ENCODE results near the gene NAXD.
A peak's percentile ranks its signal among the peaks of the same experiment; 100 is the strongest.

Gene NAXD

GRCh38 chr13:110677731-110678545, 62.6 kb downstream of the NAXD start:
- Histone ChIP-seq H3K36me3 (ENCODE audit: control insufficient read depth, insufficient read depth, low read length) (peaks cover 26% of the 10 kb centered on the region), H3K4me3 (ENCODE audit: low read length) (no peak overlapping the region), H3K27me3 (ENCODE audit: control insufficient read depth, insufficient read depth, low read length) (no peaks in the 10 kb centered on the region), H3K27ac (ENCODE audit: low read length) (no peak overlapping the region), H3K4me1 (ENCODE audit: control insufficient read depth, insufficient read depth, low read length) (no peaks in the 10 kb centered on the region), H3K9me3 (ENCODE audit: control insufficient read depth, insufficient read depth, low read length) (no peaks in the 10 kb centered on the region)
- WGBS (ENCODE audit: insufficient coverage, insufficient read length), result no CpG with 5 or more reads among the region's 28 CpGs
- no peak for DNase-seq (ENCODE audit: low read depth, low spot score)

- H3K27me3 ChIP-seq (ENCODE audit: control insufficient read depth, insufficient read depth, low read length), result no peaks in the 10 kb centered on the region
- no CpG with 5 or more reads among the region's 7 CpGs for WGBS (ENCODE audit: insufficient coverage, insufficient read length)
- H3K4me3 ChIP-seq (ENCODE audit: low read length), result no peak overlapping the region
- DNase-seq (ENCODE audit: low read depth, low spot score), result peak; percentile 20
- H3K27ac ChIP-seq (ENCODE audit: low read length), result no peak overlapping the region
- H3K9me3 ChIP-seq (ENCODE audit: control insufficient read depth, insufficient read depth, low read length), result no peaks in the 10 kb centered on the region
- H3K4me1 ChIP-seq (ENCODE audit: control insufficient read depth, insufficient read depth, low read length), result no peaks in the 10 kb centered on the region
- peaks cover 23% of the 10 kb centered on the region for H3K36me3 ChIP-seq (ENCODE audit: control insufficient read depth, insufficient read depth, low read length)
Measured at GRCh38 chr13:110680852-110681251, 65.5 kb downstream of the NAXD start.

- Histone ChIP-seq H3K4me3 (ENCODE audit: low read length) (no peak overlapping the region), H3K36me3 (ENCODE audit: control insufficient read depth, insufficient read depth, low read length) (peaks cover 14% of the 10 kb centered on the region; the same call in 1 of the 2 replicates), H3K4me1 (ENCODE audit: control insufficient read depth, insufficient read depth, low read length) (no peaks in the 10 kb centered on the region), H3K27ac (ENCODE audit: low read length) (no peak overlapping the region), H3K9me3 (ENCODE audit: control insufficient read depth, insufficient read depth, low read length) (no peaks in the 10 kb centered on the region), H3K27me3 (ENCODE audit: control insufficient read depth, insufficient read depth, low read length) (no peaks in the 10 kb centered on the region)
- no CpG with 5 or more reads among the region's 15 CpGs for WGBS (ENCODE audit: insufficient coverage, insufficient read length)
- no peak for DNase-seq (ENCODE audit: low read depth, low spot score)
Measured at GRCh38 chr13:110681868-110682550, 66.7 kb downstream of the NAXD start.

- no peak overlapping the region for H3K27ac ChIP-seq (ENCODE audit: low read length)
- H3K27me3 ChIP-seq (ENCODE audit: control insufficient read depth, insufficient read depth, low read length), result no peaks in the 10 kb centered on the region
- no peaks in the 10 kb centered on the region for H3K4me1 ChIP-seq (ENCODE audit: control insufficient read depth, insufficient read depth, low read length)
- no peak for DNase-seq (ENCODE audit: low read depth, low spot score)
- H3K36me3 ChIP-seq (ENCODE audit: control insufficient read depth, insufficient read depth, low read length), result peaks cover 16% of the 10 kb centered on the region; the same call in 1 of the 2 replicates
- 100% methylated on average over 1 of the region's 12 CpGs for WGBS (ENCODE audit: insufficient coverage, insufficient read length)
- H3K4me3 ChIP-seq (ENCODE audit: low read length), result no peak overlapping the region
- no peaks in the 10 kb centered on the region for H3K9me3 ChIP-seq (ENCODE audit: control insufficient read depth, insufficient read depth, low read length)
Measured at GRCh38 chr13:110682746-110683145, 67.4 kb downstream of the NAXD start.

GRCh38 chr13:110683203-110683883, 68.0 kb downstream of the NAXD start:
- Histone ChIP-seq H3K27me3 (ENCODE audit: control insufficient read depth, insufficient read depth, low read length) (no peaks in the 10 kb centered on the region), H3K27ac (ENCODE audit: low read length) (no peak overlapping the region), H3K9me3 (ENCODE audit: control insufficient read depth, insufficient read depth, low read length) (no peaks in the 10 kb centered on the region), H3K4me3 (ENCODE audit: low read length) (no peak overlapping the region), H3K36me3 (ENCODE audit: control insufficient read depth, insufficient read depth, low read length) (peaks cover 16% of the 10 kb centered on the region; the same call in 1 of the 2 replicates), H3K4me1 (ENCODE audit: control insufficient read depth, insufficient read depth, low read length) (no peaks in the 10 kb centered on the region)
- no peak for DNase-seq (ENCODE audit: low read depth, low spot score)
- no CpG with 5 or more reads among the region's 5 CpGs for WGBS (ENCODE audit: insufficient coverage, insufficient read length)

- Histone ChIP-seq H3K36me3 (ENCODE audit: control insufficient read depth, insufficient read depth, low read length) (peaks cover 14% of the 10 kb centered on the region; the same call in 1 of the 2 replicates), H3K4me1 (ENCODE audit: control insufficient read depth, insufficient read depth, low read length) (no peaks in the 10 kb centered on the region), H3K27me3 (ENCODE audit: control insufficient read depth, insufficient read depth, low read length) (no peaks in the 10 kb centered on the region), H3K4me3 (ENCODE audit: low read length) (no peak overlapping the region), H3K27ac (ENCODE audit: low read length) (no peak overlapping the region), H3K9me3 (ENCODE audit: control insufficient read depth, insufficient read depth, low read length) (no peaks in the 10 kb centered on the region)
- no peak for DNase-seq (ENCODE audit: low read depth, low spot score)
- no CpG with 5 or more reads among the region's 5 CpGs for WGBS (ENCODE audit: insufficient coverage, insufficient read length)
Measured at GRCh38 chr13:110683921-110684320, 68.6 kb downstream of the NAXD start.

- no peaks in the 10 kb centered on the region for H3K4me1 ChIP-seq (ENCODE audit: control insufficient read depth, insufficient read depth, low read length)
- no peak overlapping the region for H3K27ac ChIP-seq (ENCODE audit: low read length)
- WGBS (ENCODE audit: insufficient coverage, insufficient read length), result no CpG with 5 or more reads among the region's 8 CpGs
- H3K4me3 ChIP-seq (ENCODE audit: low read length), result no peak overlapping the region
- no peaks in the 10 kb centered on the region for H3K9me3 ChIP-seq (ENCODE audit: control insufficient read depth, insufficient read depth, low read length)
- DNase-seq (ENCODE audit: low read depth, low spot score), result no peak
- H3K36me3 ChIP-seq (ENCODE audit: control insufficient read depth, insufficient read depth, low read length), result peaks cover 12% of the 10 kb centered on the region; the same call in 1 of the 2 replicates
- no peaks in the 10 kb centered on the region for H3K27me3 ChIP-seq (ENCODE audit: control insufficient read depth, insufficient read depth, low read length)
Measured at GRCh38 chr13:110684388-110685056, 69.2 kb downstream of the NAXD start.

- DNase-seq (ENCODE audit: low read depth, low spot score), result no peak
- Histone ChIP-seq H3K27me3 (ENCODE audit: control insufficient read depth, insufficient read depth, low read length) (no peaks in the 10 kb centered on the region), H3K9me3 (ENCODE audit: control insufficient read depth, insufficient read depth, low read length) (no peaks in the 10 kb centered on the region), H3K27ac (ENCODE audit: low read length) (no peak overlapping the region), H3K4me1 (ENCODE audit: control insufficient read depth, insufficient read depth, low read length) (no peaks in the 10 kb centered on the region), H3K36me3 (ENCODE audit: control insufficient read depth, insufficient read depth, low read length) (peaks cover 12% of the 10 kb centered on the region; the same call in 1 of the 2 replicates), H3K4me3 (ENCODE audit: low read length) (no peak overlapping the region)
- WGBS (ENCODE audit: insufficient coverage, insufficient read length), result no CpG with 5 or more reads among the region's 11 CpGs
Measured at GRCh38 chr13:110685305-110686020, 70.1 kb downstream of the NAXD start.

- no peaks in the 10 kb centered on the region for H3K4me1 ChIP-seq (ENCODE audit: control insufficient read depth, insufficient read depth, low read length)
- DNase-seq (ENCODE audit: low read depth, low spot score), result no peak
- no peaks in the 10 kb centered on the region for H3K9me3 ChIP-seq (ENCODE audit: control insufficient read depth, insufficient read depth, low read length)
- H3K27ac ChIP-seq (ENCODE audit: low read length), result no peak overlapping the region
- no CpG with 5 or more reads among the region's 16 CpGs for WGBS (ENCODE audit: insufficient coverage, insufficient read length)
- peaks cover 4% of the 10 kb centered on the region; the same call in 1 of the 2 replicates for H3K36me3 ChIP-seq (ENCODE audit: control insufficient read depth, insufficient read depth, low read length)
- H3K4me3 ChIP-seq (ENCODE audit: low read length), result no peak overlapping the region
- no peaks in the 10 kb centered on the region for H3K27me3 ChIP-seq (ENCODE audit: control insufficient read depth, insufficient read depth, low read length)
Measured at GRCh38 chr13:110687736-110688135, 72.4 kb downstream of the NAXD start.

Data from iPS DF 6.9 (cell line).